ENCODE results near the gene BPIFB4.

The BPIFB4 gene

DNA sequence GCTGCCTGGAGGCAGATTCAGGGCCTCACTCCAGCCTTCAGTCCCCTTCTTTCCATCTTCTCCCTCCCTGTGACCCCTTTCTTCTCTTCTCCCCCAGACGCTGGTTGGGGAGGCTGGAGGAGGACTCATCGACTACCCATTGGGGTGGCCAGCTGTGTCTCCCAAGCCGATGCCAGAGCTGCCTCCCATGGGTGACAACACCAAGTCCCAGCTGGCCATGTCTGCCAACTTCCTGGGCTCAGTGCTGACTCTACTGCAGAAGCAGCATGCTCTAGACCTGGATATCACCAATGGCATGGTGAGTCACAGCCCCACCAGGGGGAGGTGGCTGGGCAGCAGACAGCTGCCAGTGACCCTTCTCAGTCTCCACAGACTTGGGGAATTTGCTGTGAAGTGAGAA is 12.9 kb downstream of the BPIFB4 start:
- no peaks in the 10 kb centered on the region for H3K4me1 ChIP-seq (ENCODE audit: control insufficient read depth in 2 of 2, insufficient read depth in 1 of 2, low read depth in 1 of 2, low read length in 2 of 2)
- H2AFZ ChIP-seq (ENCODE audit: low read length), result no peak overlapping the region
- no peak for DNase-seq (ENCODE audit: low spot score)
- H3K23ac ChIP-seq (ENCODE audit: low read depth, low read length, poor library complexity), result no peak overlapping the region
- H3K4ac ChIP-seq (ENCODE audit: low read length), result no peak overlapping the region
- H2AK5ac ChIP-seq (ENCODE audit: low read depth, low read length), result no peak overlapping the region
- no CpG with 5 or more reads among the region's 3 CpGs for whole genome bisulfite sequencing, 2 donors (ENCODE audit: extremely low coverage in 2 of 2, insufficient read length in 2 of 2, insufficient replicate concordance in 1 of 2)
- H3K27ac ChIP-seq (replicated peaks; ENCODE audit: low read length), result no peak overlapping the region
- no peak overlapping the region for H4K91ac ChIP-seq (ENCODE audit: low read depth, low read length, poor library complexity)
- H3K27me3 ChIP-seq (ENCODE audit: control insufficient read depth in 3 of 3, insufficient read depth in 3 of 3, low read depth in 1 of 3, low read length in 3 of 3), result peaks cover 0 to 4% (median 2%) of the 10 kb centered on the region in 3 experiments
- H2BK5ac ChIP-seq (ENCODE audit: low read length), result no peak overlapping the region
- H2BK12ac ChIP-seq (ENCODE audit: low read length), result no peak overlapping the region
- H3K9me3 ChIP-seq (replicated peaks in 1 of 2; ENCODE audit: control insufficient read depth in 2 of 2, insufficient read depth in 1 of 2, low read depth in 1 of 2, low read length in 2 of 2), result no peaks in the 10 kb centered on the region
- H3K79me1 ChIP-seq (ENCODE audit: low read depth, low read length), result no peaks in the 10 kb centered on the region
- H3K36me3 ChIP-seq (replicated peaks in 1 of 2; ENCODE audit: control insufficient read depth in 2 of 2, insufficient read depth in 2 of 2, low read length in 2 of 2), result no peaks in the 10 kb centered on the region
- no peak overlapping the region for H3K14ac ChIP-seq (ENCODE audit: low read length)
- no peak overlapping the region for H2BK15ac ChIP-seq (ENCODE audit: low read length)
- H3K9ac ChIP-seq (ENCODE audit: low read depth, low read length, poor library complexity), result no peak overlapping the region
- no peak overlapping the region for H4K8ac ChIP-seq (ENCODE audit: low read depth, low read length)
- H3K4me2 ChIP-seq (ENCODE audit: insufficient read depth, low read length, poor library complexity, severe bottlenecking), result no peak overlapping the region
- no peak overlapping the region for H3K4me3 ChIP-seq (ENCODE audit: low read length in 2 of 2)
- peak overlapping the region; percentile 68 for H3K18ac ChIP-seq (ENCODE audit: low read length)
- H2BK120ac ChIP-seq (ENCODE audit: low read depth, low read length), result no peak overlapping the region

DNA sequence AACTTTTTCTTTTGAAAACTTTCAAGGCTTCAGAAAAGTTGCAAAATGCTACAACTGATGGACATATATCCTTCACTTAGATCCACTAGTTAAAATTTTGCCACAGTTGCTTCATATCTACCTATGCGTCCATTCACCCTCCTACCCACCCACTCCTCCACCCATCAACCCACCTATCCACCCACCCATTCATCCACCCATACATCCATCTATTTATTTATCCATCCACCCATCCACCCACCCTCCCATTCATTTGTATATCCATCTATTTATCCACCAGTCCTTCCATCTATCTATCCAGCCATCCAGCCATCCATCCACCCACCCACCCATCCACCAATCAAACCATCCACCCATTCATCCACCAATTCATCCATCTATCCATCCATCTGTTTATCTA is 13.6 kb downstream of the BPIFB4 start:
- H3K4me2 ChIP-seq (ENCODE audit: insufficient read depth, low read length, poor library complexity, severe bottlenecking), result no peak overlapping the region
- no peak overlapping the region for H3K27ac ChIP-seq (replicated peaks; ENCODE audit: low read length)
- H3K18ac ChIP-seq (ENCODE audit: low read length), result no peak overlapping the region
- no peak overlapping the region for H2BK15ac ChIP-seq (ENCODE audit: low read length)
- H2AK5ac ChIP-seq (ENCODE audit: low read depth, low read length), result no peak overlapping the region
- DNase-seq (ENCODE audit: low spot score), result no peak
- H3K9me3 ChIP-seq (replicated peaks in 1 of 2; ENCODE audit: control insufficient read depth in 2 of 2, insufficient read depth in 1 of 2, low read depth in 1 of 2, low read length in 2 of 2), result no peaks in the 10 kb centered on the region
- no CpG with 5 or more reads among the region's 1 CpG for WGBS, 2 donors (ENCODE audit: extremely low coverage in 2 of 2, insufficient read length in 2 of 2, insufficient replicate concordance in 1 of 2)
- no peak overlapping the region for H2BK12ac ChIP-seq (ENCODE audit: low read length)
- H3K9ac ChIP-seq (ENCODE audit: low read depth, low read length, poor library complexity), result no peak overlapping the region
- peaks cover 0 to 2% (median 0%) of the 10 kb centered on the region in 3 experiments for H3K27me3 ChIP-seq (ENCODE audit: control insufficient read depth in 3 of 3, insufficient read depth in 3 of 3, low read depth in 1 of 3, low read length in 3 of 3)
- no peak overlapping the region for H2BK5ac ChIP-seq (ENCODE audit: low read length)
- no peaks in the 10 kb centered on the region for H3K4me1 ChIP-seq (ENCODE audit: control insufficient read depth in 2 of 2, insufficient read depth in 1 of 2, low read depth in 1 of 2, low read length in 2 of 2)
- H2BK120ac ChIP-seq (ENCODE audit: low read depth, low read length), result no peak overlapping the region
- no peaks in the 10 kb centered on the region for H3K36me3 ChIP-seq (replicated peaks in 1 of 2; ENCODE audit: control insufficient read depth in 2 of 2, insufficient read depth in 2 of 2, low read length in 2 of 2)
- H3K4me3 ChIP-seq (ENCODE audit: low read length in 2 of 2), result no peak overlapping the region
- no peak overlapping the region for H4K91ac ChIP-seq (ENCODE audit: low read depth, low read length, poor library complexity)
- H3K4ac ChIP-seq (ENCODE audit: low read length), result no peak overlapping the region
- H3K79me1 ChIP-seq (ENCODE audit: low read depth, low read length), result no peaks in the 10 kb centered on the region
- H3K14ac ChIP-seq (ENCODE audit: low read length), result no peak overlapping the region
- H2AFZ ChIP-seq (ENCODE audit: low read length), result no peak overlapping the region
- H4K8ac ChIP-seq (ENCODE audit: low read depth, low read length), result no peak overlapping the region
- no peak overlapping the region for H3K23ac ChIP-seq (ENCODE audit: low read depth, low read length, poor library complexity)

GRCh38 chr20:33093582-33093981 is 14.1 kb downstream of the BPIFB4 start:
- Histone ChIP-seq H4K8ac (ENCODE audit: low read depth, low read length) (no peak overlapping the region), H4K91ac (ENCODE audit: low read depth, low read length, poor library complexity) (no peak overlapping the region), H3K9me3 (replicated peaks in 1 of 2; ENCODE audit: control insufficient read depth in 2 of 2, insufficient read depth in 1 of 2, low read depth in 1 of 2, low read length in 2 of 2) (no peaks in the 10 kb centered on the region), H3K4me2 (ENCODE audit: insufficient read depth, low read length, poor library complexity, severe bottlenecking) (no peak overlapping the region), H3K79me1 (ENCODE audit: low read depth, low read length) (no peaks in the 10 kb centered on the region), H2AK5ac (ENCODE audit: low read depth, low read length) (no peak overlapping the region), H3K18ac (ENCODE audit: low read length) (no peak overlapping the region), H3K4me3 (ENCODE audit: low read length in 2 of 2) (no peak overlapping the region), H2BK120ac (ENCODE audit: low read depth, low read length) (no peak overlapping the region), H3K9ac (ENCODE audit: low read depth, low read length, poor library complexity) (no peak overlapping the region), H3K27me3 (ENCODE audit: control insufficient read depth in 3 of 3, insufficient read depth in 3 of 3, low read depth in 1 of 3, low read length in 3 of 3) (peaks cover 0 to 2% (median 0%) of the 10 kb centered on the region in 3 experiments), H2BK12ac (ENCODE audit: low read length) (no peak overlapping the region), H3K23ac (ENCODE audit: low read depth, low read length, poor library complexity) (no peak overlapping the region), H2BK15ac (ENCODE audit: low read length) (no peak overlapping the region), H2BK5ac (ENCODE audit: low read length) (no peak overlapping the region), H3K14ac (ENCODE audit: low read length) (no peak overlapping the region), H3K4me1 (ENCODE audit: control insufficient read depth in 2 of 2, insufficient read depth in 1 of 2, low read depth in 1 of 2, low read length in 2 of 2) (no peaks in the 10 kb centered on the region), H3K4ac (ENCODE audit: low read length) (no peak overlapping the region), H2AFZ (ENCODE audit: low read length) (no peak overlapping the region), H3K27ac (replicated peaks; ENCODE audit: low read length) (no peak overlapping the region), H3K36me3 (replicated peaks in 1 of 2; ENCODE audit: control insufficient read depth in 2 of 2, insufficient read depth in 2 of 2, low read length in 2 of 2) (no peaks in the 10 kb centered on the region)
- WGBS, 2 donors (ENCODE audit: extremely low coverage in 2 of 2, insufficient read length in 2 of 2, insufficient replicate concordance in 1 of 2), result 100% methylated on average over 1 of the region's 1 CpG; no CpG with 5 or more reads in 1 of the 2 donors
- no peak for DNase-seq (ENCODE audit: low spot score)

DNA sequence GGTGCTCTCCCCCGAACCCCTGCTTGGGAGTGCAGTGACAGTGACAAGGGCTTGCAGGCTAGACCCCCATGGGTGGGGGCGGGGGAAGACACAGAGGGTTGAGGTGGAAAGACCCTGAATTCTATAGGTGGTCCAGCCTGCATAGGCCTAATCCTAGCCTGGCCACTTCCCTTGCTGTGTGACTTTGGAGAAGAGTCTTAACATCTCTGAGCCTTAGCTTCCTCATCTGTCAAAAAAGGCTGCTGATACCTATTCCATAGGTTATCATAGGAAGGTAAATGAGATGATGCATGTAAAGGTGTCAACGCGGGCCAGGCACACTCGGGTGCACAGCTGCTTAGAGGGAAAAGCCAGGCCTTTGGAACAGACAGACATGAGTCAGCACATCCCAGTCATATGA is 15.8 kb downstream of the BPIFB4 start:
- Histone ChIP-seq H2BK120ac (ENCODE audit: low read depth, low read length) (no peak overlapping the region), H2AK5ac (ENCODE audit: low read depth, low read length) (no peak overlapping the region), H3K4ac (ENCODE audit: low read length) (no peak overlapping the region), H3K4me3 (ENCODE audit: low read length in 2 of 2) (no peak overlapping the region), H2BK15ac (ENCODE audit: low read length) (no peak overlapping the region), H3K4me1 (ENCODE audit: control insufficient read depth in 2 of 2, insufficient read depth in 1 of 2, low read depth in 1 of 2, low read length in 2 of 2) (no peaks in the 10 kb centered on the region), H4K8ac (ENCODE audit: low read depth, low read length) (no peak overlapping the region), H3K27ac (replicated peaks; ENCODE audit: low read length) (no peak overlapping the region), H4K91ac (ENCODE audit: low read depth, low read length, poor library complexity) (no peak overlapping the region), H2AFZ (ENCODE audit: low read length) (no peak overlapping the region), H3K23ac (ENCODE audit: low read depth, low read length, poor library complexity) (no peak overlapping the region), H2BK5ac (ENCODE audit: low read length) (no peak overlapping the region), H3K18ac (ENCODE audit: low read length) (no peak overlapping the region), H3K14ac (ENCODE audit: low read length) (no peak overlapping the region), H3K4me2 (ENCODE audit: insufficient read depth, low read length, poor library complexity, severe bottlenecking) (no peak overlapping the region), H3K9me3 (replicated peaks in 1 of 2; ENCODE audit: control insufficient read depth in 2 of 2, insufficient read depth in 1 of 2, low read depth in 1 of 2, low read length in 2 of 2) (no peaks in the 10 kb centered on the region), H2BK12ac (ENCODE audit: low read length) (no peak overlapping the region), H3K36me3 (replicated peaks in 1 of 2; ENCODE audit: control insufficient read depth in 2 of 2, insufficient read depth in 2 of 2, low read length in 2 of 2) (no peaks in the 10 kb centered on the region), H3K79me1 (ENCODE audit: low read depth, low read length) (no peaks in the 10 kb centered on the region), H3K27me3 (ENCODE audit: control insufficient read depth in 3 of 3, insufficient read depth in 3 of 3, low read depth in 1 of 3, low read length in 3 of 3) (peaks cover 0 to 2% (median 0%) of the 10 kb centered on the region in 3 experiments), H3K9ac (ENCODE audit: low read depth, low read length, poor library complexity) (no peak overlapping the region)
- no CpG with 5 or more reads among the region's 5 CpGs for WGBS, 2 donors (ENCODE audit: extremely low coverage in 2 of 2, insufficient read length in 2 of 2, insufficient replicate concordance in 1 of 2)
- DNase-seq (ENCODE audit: low spot score), result no peak
